Left ventricle myocardium superior (tissue), 1 donor: Measurements from ENCODE around the gene SLC51B. TPM values are rescaled to one million over a fixed set of nuclear protein-coding genes. Genes with fewer than 3 reads are reported as not detected.
"Not testable (repeated sequence)": the region's sequence is repeated elsewhere in the genome, so short reads cannot be mapped to it uniquely, and the experiment has no call there.

Source experiments
- ATAC-seq: fragments of 200-7000 bp; cut with Tn5 transposase; one replicate; pipeline ENCODE4 v1.9.1; 2020; ENCODE audit warnings: mild to moderate bottlenecking, moderate library complexity
- DNase-seq: peaks from one replicate; pipeline ENCODE4 v3.0.0-alpha.2; 2020
- intact Hi-C: fragments of 100-400 bp; cut with micrococcal nuclease; formaldehyde crosslinking; loops from one replicate; pipeline ENCODE4 v1.11.0; 2022
- total RNA-seq: library from RNA; stranded (reverse); fragmentation: NEBNext Ultra II Directional; extraction: Animal tissue kit (Norgen Biotek cat#: 25700); gene quantifications from one replicate; pipeline ENCODE4 v1.2.1, GENCODE V29; 2021
- donor health status: DM: no; HTN: yes; CAD: no; lungs with severe emphysema.

Gene SLC51B
- total RNA-seq, 1 donor from 2014 or later: not detected

GRCh38 chr15:65077981-65078352, 32.8 kb downstream of the SLC51B start:
- ATAC-seq (peak; percentile 60), DNase-seq (peak; percentile 87)
- intact Hi-C loops: no loop called here

GRCh38 chr15:65079580-65079979, 34.4 kb downstream of the SLC51B start:
- DNase-seq: no peak
- no peak for ATAC-seq
- intact Hi-C loops: no loop called here

GRCh38 chr15:65081270-65081669, 36.1 kb downstream of the SLC51B start:
- intact Hi-C loops: no loop called here

GRCh38 chr15:65081758-65082157, 36.6 kb downstream of the SLC51B start:
- DNase-seq: no peak
- intact Hi-C loops: no loop called here
- no peak for ATAC-seq

More at GRCh38 chr15:65081270-65081669, 36.1 kb downstream of the SLC51B start:
- peak; percentile 64 for ATAC-seq
- DNase-seq: peak; percentile 52

- DNase-seq (no peak), ATAC-seq (no peak)
- intact Hi-C loops: no loop called here
These were observed 37.2 kb downstream of the SLC51B start for GRCh38 chr15:65082303-65082953.

- DNase-seq: no peak
- intact Hi-C loops: no loop called here
- ATAC-seq: no peak
These were observed 38.1 kb downstream of the SLC51B start for GRCh38 chr15:65083262-65083701.

GRCh38 chr15:65084500-65085206, 39.5 kb downstream of the SLC51B start:
- DNase-seq (no peak), ATAC-seq (peak; percentile 4)
- intact Hi-C loops: no loop called here

GRCh38 chr15:65085207-65085753, 40.1 kb downstream of the SLC51B start:
- ATAC-seq: no peak
- no peak for DNase-seq
- intact Hi-C loops: no loop called here

GRCh38 chr15:65085990-65086679, 40.9 kb downstream of the SLC51B start:
- intact Hi-C loops: no loop called here
- DNase-seq: no peak
- no peak for ATAC-seq

GRCh38 chr15:65086680-65087111, 41.5 kb downstream of the SLC51B start:
- intact Hi-C loops: no loop called here
- no peak for ATAC-seq
- DNase-seq: no peak

- intact Hi-C loops: no loop called here
- ATAC-seq (peak; percentile 10), DNase-seq (no peak)
These were observed 42.2 kb downstream of the SLC51B start for GRCh38 chr15:65087411-65087810.

- intact Hi-C loops: no loop called here
- DNase-seq (peak; percentile 86), ATAC-seq (peak; percentile 84)
These were observed 42.9 kb downstream of the SLC51B start for GRCh38 chr15:65087873-65088642.

- intact Hi-C loops: no loop called here
- DNase-seq (no peak), ATAC-seq (peak; percentile 2)
These were observed 43.4 kb downstream of the SLC51B start for GRCh38 chr15:65088643-65089021.

GRCh38 chr15:65089206-65089824, 44.1 kb downstream of the SLC51B start:
- DNase-seq (peak; percentile 78), ATAC-seq (peak; percentile 46)
- intact Hi-C loops: no loop called here

- ATAC-seq (no peak), DNase-seq (no peak)
- intact Hi-C loops: no loop called here
These were observed 47.0 kb downstream of the SLC51B start for GRCh38 chr15:65091946-65092770.

GRCh38 chr15:65092911-65093792, 48.0 kb downstream of the SLC51B start:
- ATAC-seq: no peak
- intact Hi-C loops: no loop called here

GRCh38 chr15:65093793-65094170, 48.6 kb downstream of the SLC51B start:
- DNase-seq, intact Hi-C loops, ATAC-seq: not testable (repeated sequence)

More at GRCh38 chr15:65092911-65093792, 48.0 kb downstream of the SLC51B start:
- no peak for DNase-seq
